SKM-1 treated with dmso at 0.1 percent for 144 hours (cell line): Measurements from ENCODE around the gene CRK.
"Not testable (repeated sequence)": the region's sequence is repeated elsewhere in the genome, so short reads cannot be mapped to it uniquely, and the experiment has no call there.

Source experiments
- DNase-seq: peaks from one replicate; lab custom pipeline; 2025; ENCODE audit not compliant: unreplicated experiment; lab: John Stamatoyannopoulos, UW

Gene CRK

GRCh38 chr17:1467898-1468492 lies 12.0 kb upstream of the CRK start:
- no peak for DNase-seq

GRCh38 chr17:1467258-1467657 lies 11.2 kb upstream of the CRK start:
- DNase-seq, result no peak

- no peak for DNase-seq
These were observed 8.2 kb upstream of the CRK start for GRCh38 chr17:1464186-1464585.

GRCh38 chr17:1462164-1463112 lies 6.4 kb upstream of the CRK start:
- DNase-seq, result no peak

- DNase-seq, result no peak
These were observed 5.3 kb upstream of the CRK start for GRCh38 chr17:1461198-1461944.

- no peak for DNase-seq
These were observed 4.2 kb upstream of the CRK start for GRCh38 chr17:1460233-1460632.

GRCh38 chr17:1455291-1455796 lies 688 bp downstream of the CRK start:
- no peak for DNase-seq

- no peak for DNase-seq
These were observed 1.5 kb downstream of the CRK start for GRCh38 chr17:1454541-1454940.

- DNase-seq, result not testable (repeated sequence)
These were observed 2.3 kb downstream of the CRK start for GRCh38 chr17:1453694-1454093.

- no peak for DNase-seq
These were observed 3.2 kb downstream of the CRK start for GRCh38 chr17:1452836-1453235.

- DNase-seq, result not testable (repeated sequence)
These were observed 5.8 kb downstream of the CRK start for GRCh38 chr17:1450261-1450660.

GRCh38 chr17:1449412-1449967 lies 6.5 kb downstream of the CRK start:
- no peak for DNase-seq

- no peak for DNase-seq
These were observed 9.0 kb downstream of the CRK start for GRCh38 chr17:1447052-1447451.

GRCh38 chr17:1446201-1446600 lies 9.8 kb downstream of the CRK start:
- no peak for DNase-seq

- DNase-seq, result not testable (repeated sequence)
These were observed 10.3 kb downstream of the CRK start for GRCh38 chr17:1445695-1446094.

- not testable (repeated sequence) for DNase-seq
These were observed 13.3 kb downstream of the CRK start for GRCh38 chr17:1442721-1443120.

GRCh38 chr17:1442187-1442586 lies 13.8 kb downstream of the CRK start:
- DNase-seq, result no peak

- no peak for DNase-seq
These were observed 15.1 kb downstream of the CRK start for GRCh38 chr17:1440921-1441320.

GRCh38 chr17:1438593-1439083 lies 17.4 kb downstream of the CRK start:
- no peak for DNase-seq

GRCh38 chr17:1435326-1435725 lies 20.7 kb downstream of the CRK start:
- DNase-seq, result no peak

GRCh38 chr17:1434150-1434549 lies 21.9 kb downstream of the CRK start:
- DNase-seq, result no peak
